ENCODE data around the gene USPL1. TPM values are rescaled to one million over a fixed set of nuclear protein-coding genes. Genes with fewer than 3 reads are reported as not detected.

Gene USPL1
- total and polyA plus RNA-seq, 2 experiments from 2014 or later: 9.5 to 22.0 TPM

DNA sequence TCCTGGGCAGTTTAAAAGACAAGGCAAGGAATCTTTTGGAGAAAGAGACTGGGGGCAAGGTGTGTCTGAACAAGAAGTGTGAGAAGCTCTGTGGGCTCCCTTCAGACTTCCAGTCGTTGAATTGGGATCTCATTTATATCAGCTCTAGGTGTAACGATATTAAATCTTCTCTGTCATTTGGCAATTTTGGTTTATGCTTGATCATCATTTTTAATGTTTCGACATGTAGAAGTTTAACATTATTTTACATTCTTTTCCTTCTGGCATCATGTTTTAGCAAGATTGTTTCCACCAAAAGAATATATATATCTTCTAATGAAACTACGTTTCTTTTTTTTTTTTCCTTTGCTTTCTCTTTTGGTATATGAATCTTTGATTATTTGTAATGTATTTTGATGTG, 49.3 kb downstream of the USPL1 start:
- no peaks in the 10 kb centered on the region for H3K27me3 ChIP-seq

DNA sequence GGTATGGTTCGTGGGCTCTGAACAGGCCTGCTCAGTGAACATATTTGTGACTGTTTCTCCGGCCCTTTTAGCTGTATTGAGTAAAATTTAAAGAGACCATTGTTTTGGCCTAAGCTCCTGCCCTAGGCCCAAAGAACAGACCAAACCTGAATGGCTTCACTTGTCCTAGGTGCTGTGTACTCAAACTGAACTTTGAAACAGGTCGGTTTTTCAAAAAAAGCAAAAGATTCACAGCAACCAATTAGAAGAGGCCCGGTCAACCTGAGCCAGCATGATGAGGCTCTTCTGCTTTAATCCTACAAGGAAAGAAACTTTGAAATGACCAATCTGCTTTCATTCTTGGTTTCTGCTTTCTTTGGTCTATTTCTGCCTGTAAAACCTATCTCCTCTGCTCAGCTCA, 50.6 kb downstream of the USPL1 start:
- TF ChIP-seq EZH2 (IDR thresholded peaks at IDR 0.05; ENCODE audit: borderline replicate concordance) (no peak), EZH2phosphoT487 (IDR thresholded peaks at IDR 0.05; ENCODE audit: low read depth, severe bottlenecking, unreplicated experiment) (no peak)
- TF ChIP-seq, protein P1, sequence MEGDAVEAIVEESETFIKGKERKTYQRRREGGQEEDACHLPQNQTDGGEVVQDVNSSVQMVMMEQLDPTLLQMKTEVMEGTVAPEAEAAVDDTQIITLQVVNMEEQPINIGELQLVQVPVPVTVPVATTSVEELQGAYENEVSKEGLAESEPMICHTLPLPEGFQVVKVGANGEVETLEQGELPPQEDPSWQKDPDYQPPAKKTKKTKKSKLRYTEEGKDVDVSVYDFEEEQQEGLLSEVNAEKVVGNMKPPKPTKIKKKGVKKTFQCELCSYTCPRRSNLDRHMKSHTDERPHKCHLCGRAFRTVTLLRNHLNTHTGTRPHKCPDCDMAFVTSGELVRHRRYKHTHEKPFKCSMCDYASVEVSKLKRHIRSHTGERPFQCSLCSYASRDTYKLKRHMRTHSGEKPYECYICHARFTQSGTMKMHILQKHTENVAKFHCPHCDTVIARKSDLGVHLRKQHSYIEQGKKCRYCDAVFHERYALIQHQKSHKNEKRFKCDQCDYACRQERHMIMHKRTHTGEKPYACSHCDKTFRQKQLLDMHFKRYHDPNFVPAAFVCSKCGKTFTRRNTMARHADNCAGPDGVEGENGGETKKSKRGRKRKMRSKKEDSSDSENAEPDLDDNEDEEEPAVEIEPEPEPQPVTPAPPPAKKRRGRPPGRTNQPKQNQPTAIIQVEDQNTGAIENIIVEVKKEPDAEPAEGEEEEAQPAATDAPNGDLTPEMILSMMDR (IDR thresholded peaks at IDR 0.05; ENCODE audit: poor library complexity): no peak
- no peak for DNase-seq (ENCODE audit: low spot score)
- Histone ChIP-seq H3K36me3 (replicated peaks; ENCODE audit: insufficient read depth, low read depth) (no peaks in the 10 kb centered on the region), H3K27ac (no peak overlapping the region), H4K20me1 (ENCODE audit: insufficient read depth, poor library complexity, severe bottlenecking) (no peaks in the 10 kb centered on the region), H3K4me3 (no peak overlapping the region), H3K4me1 (ENCODE audit: insufficient read depth) (peaks cover 3% of the 10 kb centered on the region), H3K9me3 (ENCODE audit: low read depth) (no peaks in the 10 kb centered on the region), H3K27me3 (no peaks in the 10 kb centered on the region), H2AFZ (no peak overlapping the region), H3K79me2 (no peaks in the 10 kb centered on the region), H3K4me2 (no peak overlapping the region), H3K9me2 (replicated peaks; ENCODE audit: insufficient read depth) (no peaks in the 10 kb centered on the region)
- 71% methylated on average over 4 of the region's 4 CpGs for WGBS (ENCODE audit: low lambda C conversion rate, missing lambda C conversion rate)

More for the DNA sequence above, 49.3 kb downstream of the USPL1 start:
- 96% methylated on average over 4 of the region's 4 CpGs for WGBS (ENCODE audit: low lambda C conversion rate, missing lambda C conversion rate)
- no peak for DNase-seq (ENCODE audit: low spot score)
- H3K9me2 ChIP-seq (replicated peaks; ENCODE audit: insufficient read depth): no peaks in the 10 kb centered on the region
- H2AFZ ChIP-seq: no peak overlapping the region
- no peaks in the 10 kb centered on the region for H3K9me3 ChIP-seq (ENCODE audit: low read depth)
- TF ChIP-seq, protein P1 (IDR thresholded peaks at IDR 0.05; ENCODE audit: poor library complexity): no peak
- TF ChIP-seq EZH2phosphoT487 (IDR thresholded peaks at IDR 0.05; ENCODE audit: low read depth, severe bottlenecking, unreplicated experiment): no peak
- TF ChIP-seq EZH2 (IDR thresholded peaks at IDR 0.05; ENCODE audit: borderline replicate concordance): no peak
- H3K4me3 ChIP-seq: no peak overlapping the region
- no peaks in the 10 kb centered on the region for H3K79me2 ChIP-seq
- H3K27ac ChIP-seq: no peak overlapping the region
- H3K4me2 ChIP-seq: no peak overlapping the region
- peaks cover 3% of the 10 kb centered on the region for H3K4me1 ChIP-seq (ENCODE audit: insufficient read depth)
- no peaks in the 10 kb centered on the region for H3K36me3 ChIP-seq (replicated peaks; ENCODE audit: insufficient read depth, low read depth)
- no peaks in the 10 kb centered on the region for H4K20me1 ChIP-seq (ENCODE audit: insufficient read depth, poor library complexity, severe bottlenecking)

DNA sequence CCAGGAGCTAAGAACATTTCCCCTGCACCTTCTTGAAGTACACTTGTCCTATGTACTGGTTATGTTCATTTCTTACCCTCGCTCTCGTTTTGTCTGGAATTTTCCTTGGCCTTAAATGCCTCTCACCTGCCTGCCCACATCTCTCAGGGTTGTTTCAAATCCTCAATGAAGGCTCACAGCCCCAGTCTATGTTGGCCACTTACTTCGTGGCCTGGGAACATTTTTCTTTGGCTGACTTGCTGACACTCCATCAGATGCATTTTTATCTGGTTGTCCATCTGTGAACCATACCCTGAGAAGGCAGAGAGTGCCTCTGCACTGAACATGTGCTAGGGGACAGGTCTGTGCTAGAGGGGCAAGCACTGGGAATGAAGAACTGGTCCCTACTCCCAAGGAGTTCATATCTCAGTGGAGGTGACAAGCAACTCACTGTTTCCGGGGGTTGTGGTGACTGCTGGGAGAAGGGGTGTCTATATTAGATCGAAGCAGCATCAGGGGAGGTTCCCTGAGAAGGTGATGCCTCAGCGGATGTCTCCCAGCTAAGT, 53.6 kb downstream of the USPL1 start:
- Histone ChIP-seq H4K20me1 (ENCODE audit: insufficient read depth, poor library complexity, severe bottlenecking) (no peaks in the 10 kb centered on the region), H3K27ac (no peak overlapping the region), H3K4me3 (no peak overlapping the region), H3K4me1 (ENCODE audit: insufficient read depth) (peaks cover 3% of the 10 kb centered on the region), H3K9me2 (replicated peaks; ENCODE audit: insufficient read depth) (no peaks in the 10 kb centered on the region), H3K9me3 (ENCODE audit: low read depth) (no peaks in the 10 kb centered on the region), H2AFZ (no peak overlapping the region), H3K27me3 (no peaks in the 10 kb centered on the region), H3K4me2 (no peak overlapping the region), H3K36me3 (replicated peaks; ENCODE audit: insufficient read depth, low read depth) (no peaks in the 10 kb centered on the region), H3K79me2 (no peaks in the 10 kb centered on the region)
- WGBS (ENCODE audit: low lambda C conversion rate, missing lambda C conversion rate): 91% methylated on average over 6 of the region's 6 CpGs
- TF ChIP-seq EZH2 (IDR thresholded peaks at IDR 0.05; ENCODE audit: borderline replicate concordance) (no peak), EZH2phosphoT487 (IDR thresholded peaks at IDR 0.05; ENCODE audit: low read depth, severe bottlenecking, unreplicated experiment) (no peak)
- TF ChIP-seq, protein P1 (IDR thresholded peaks at IDR 0.05; ENCODE audit: poor library complexity): no peak
- DNase-seq (ENCODE audit: low spot score): no peak
